Activated CD4-positive, alpha-beta memory T cell treated with anti-CD3 and anti-CD28 coated beads for 36 hours (primary cell): Measurements from ENCODE around the gene LYPLA2. TPM values are rescaled to one million over a fixed set of nuclear protein-coding genes. Genes with fewer than 3 reads are reported as not detected.

Experiments
- total RNA-seq, 2 experiments: library from RNA; stranded (reverse); gene quantifications; one replicate each; pipeline ENCODE4 v1.2.3, GENCODE V29; 2021

LYPLA2 gene
- total RNA-seq, 2 experiments from 2014 or later, result 70.5 to 71.1 TPM

Other genes starting within 250 kb of the LYPLA2 start
- 10 to 100 TPM; 35.9 to 36.2 TPM for gene ID3, start 231.6 kb upstream of the LYPLA2 start, total RNA-seq
- gene RPL11, start 99.3 kb upstream of the LYPLA2 start, total RNA-seq, result 1,000 to 10,000 TPM; 1,338 to 1,385 TPM
- gene ELOA, start 47.7 kb upstream of the LYPLA2 start, total RNA-seq, result 10 to 100 TPM; 28.1 to 30.4 TPM
- 10 to 100 TPM; 67.2 to 69.0 TPM for gene PITHD1, start 12.7 kb upstream of the LYPLA2 start, total RNA-seq
- gene GALE, start 9.6 kb downstream of the LYPLA2 start, total RNA-seq, result 10 to 100 TPM; 49.4 to 54.9 TPM
- 10 to 100 TPM; 34.2 to 35.3 TPM for gene HMGCL, start 34.3 kb downstream of the LYPLA2 start, total RNA-seq
- gene FUCA1, start 77.1 kb downstream of the LYPLA2 start, total RNA-seq, result 1 to 10 TPM; 5.3 to 5.4 TPM
- gene CNR2, start 122.2 kb downstream of the LYPLA2 start, total RNA-seq, result not detected
- 100 to 1,000 TPM; 116 to 120 TPM for gene PNRC2, start 168.7 kb downstream of the LYPLA2 start, total RNA-seq
- gene SRSF10, start 189.2 kb downstream of the LYPLA2 start, total RNA-seq, result 100 to 1,000 TPM; 175 to 184 TPM